Stomach (tissue), 9 donors: ENCODE results near the gene NTM. TPM values are rescaled to one million over a fixed set of nuclear protein-coding genes. Genes with fewer than 3 reads are reported as not detected.
A peak's percentile ranks its signal among the peaks of the same experiment; 100 is the strongest.

Experiments used
- DNase-seq, 2 donors: peaks; one replicate each; pipeline versions ENCODE4 v3.0.0 to v3.0.0-alpha.2; 2013 to 2019
- H3K27ac ChIP-seq, 5 donors: fragments of 200-600 bp in 4 of 5; sonication (generic) in 4 of 5; one replicate each; pipeline ENCODE4 v1.5.1; 2013 to 2019; ENCODE audit warnings: mild to moderate bottlenecking in 1 of 5, moderate library complexity in 1 of 5
- H3K27me3 ChIP-seq, 3 donors: fragments of 200-600 bp; sonication (generic); one replicate each; pipeline ENCODE4 v1.5.1; 2017 to 2019; ENCODE audit warnings: mixed run types in 1 of 3
- H3K36me3 ChIP-seq, 4 donors: fragments of 200-600 bp; sonication (generic); 1 replicate in 3 of 4; 2 replicates in 1 of 4; pipeline ENCODE4 v1.5.1; 2016 to 2019
- H3K4me1 ChIP-seq, 4 donors: fragments of 200-600 bp; sonication (generic); one replicate each; pipeline ENCODE4 v1.5.1; 2016 to 2019
- H3K4me3 ChIP-seq, 4 donors: fragments of 200-600 bp; sonication (generic) in 3 of 4; one replicate each; pipeline ENCODE4 v1.5.1; 2016 to 2019; ENCODE audit warnings: mild to moderate bottlenecking in 1 of 4
- H3K9me3 ChIP-seq, 4 donors: fragments of 200-600 bp; sonication (generic); one replicate each; pipeline ENCODE4 v1.5.1; 2016 to 2019
- EP300 ChIP-seq: sonication (generic); formaldehyde crosslinking; IDR thresholded peaks from one replicate; pipeline ENCODE4 v1.6.1; 2017; ENCODE audit warnings: antibody characterized with exemption
- POLR2A ChIP-seq, 4 donors: fragments of 450-650 bp; IDR thresholded peaks; one replicate each; pipeline ENCODE4 v1.6.1; 2016; ENCODE audit warnings: antibody characterized with exemption in 4 of 4, control low read depth in 2 of 4, mild to moderate bottlenecking in 1 of 4, moderate library complexity in 1 of 4
- POLR2AphosphoS5 ChIP-seq, 3 donors: sonication (generic); formaldehyde crosslinking; IDR thresholded peaks; one replicate each; pipeline ENCODE4 v1.6.1; 2016; ENCODE audit warnings: antibody characterized with exemption in 3 of 3
- WGBS, 5 donors: extraction: QIAGEN DNeasy Blood & Tissue Kit in 3 of 5; methylation state at CpG; one replicate each; pipeline versions ENCODE4 v1.1.5 to v1.1.7; 2013 to 2018; 5-methylcytosine and 5-hydroxymethylcytosine counted together
- intact Hi-C: fragments of 100-400 bp; cut with DNase I; formaldehyde crosslinking; loops from one replicate; pipeline ENCODE4 v1.15.1; 2023; ENCODE audit warnings: low total_unique reads
- polyA plus RNA-seq, 3 donors: library from polyadenylated mRNA; stranded (reverse); fragments of 200-250 nt; gene quantifications; one replicate each; pipeline ENCODE4 v1.2.3, GENCODE V29; 2013
- total RNA-seq, 5 donors: library from RNA; depleted of rRNA; stranded (reverse); fragments of >200 nt; gene quantifications; one replicate each; pipeline versions ENCODE4 v1.1.0 to v1.2.3, GENCODE V29; 2014 to 2016
- TF ChIP-seq, protein P1 (sequence below), 7 experiments: fragments of 450-650 bp in 4 of 7; fragments of 200-600 bp in 3 of 7; sonication (generic) in 3 of 7; IDR thresholded peaks; one replicate each; pipeline ENCODE4 v1.5.1; 2016 to 2019; ENCODE audit warnings: antibody characterized with exemption in 7 of 7, control low read depth in 2 of 7, mild to moderate bottlenecking in 1 of 7
- donor health status: healthy with polysubstance abuse.
- donor health status: Bipolar disorder and iron deficiency.
- donor health status: healthy.

The NTM gene
- total and polyA plus RNA-seq, 8 donors = 0.50 to 8.4 (median 1.3) TPM; not detected in 3

DNA sequence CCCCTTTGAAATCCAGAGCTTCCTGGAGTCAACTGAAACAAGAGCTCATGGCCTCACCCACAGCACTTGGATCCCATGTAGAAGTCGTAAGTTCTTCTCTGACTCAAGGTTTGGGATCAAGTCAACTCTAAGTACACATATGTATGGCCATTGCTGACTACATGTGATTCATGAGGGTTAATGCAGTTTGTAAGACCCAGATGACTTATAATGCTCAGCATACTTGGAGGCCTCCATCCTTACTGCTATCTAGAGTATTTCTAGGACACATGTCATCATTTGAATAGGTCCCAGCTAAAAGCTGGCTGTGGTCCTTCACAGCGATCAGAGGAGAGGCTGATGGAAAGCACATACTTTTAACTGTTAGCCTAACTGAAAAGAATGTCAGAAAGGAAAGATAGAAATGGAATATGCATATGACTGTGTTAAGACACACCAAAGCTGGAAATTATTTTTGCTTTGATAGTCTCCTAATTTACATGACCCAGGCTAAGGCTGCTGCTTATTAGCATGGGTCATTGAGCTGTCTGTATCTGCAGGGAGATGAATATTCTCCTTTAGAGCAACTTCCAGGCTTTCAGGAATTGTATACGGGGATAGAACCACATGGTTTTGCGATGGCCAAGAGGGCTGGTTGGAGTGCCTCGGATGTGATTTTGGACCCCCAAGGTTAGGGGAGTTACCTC lies 76.3 kb downstream of the NTM start:
- Histone ChIP-seq H3K27ac (no peak overlapping the region), H3K4me1 (no peaks in the 10 kb centered on the region), H3K4me3 (no peak overlapping the region), H3K36me3 (no peaks in the 10 kb centered on the region), H3K27me3 (no peaks in the 10 kb centered on the region), H3K9me3 (no peaks in the 10 kb centered on the region)
- 76 to 86% (median 85%) methylated on average over 5 of the region's 5 CpGs for WGBS, 5 donors
- DNase-seq = peak in 1 of 2 donors; percentile 26
- intact Hi-C loops = no loop called here
- no peak for TF ChIP-seq POLR2AphosphoS5 (IDR thresholded peaks at IDR 0.05)
- TF ChIP-seq POLR2A (IDR thresholded peaks at IDR 0.05) = no peak
- no peak for TF ChIP-seq EP300
- TF ChIP-seq, protein P1, sequence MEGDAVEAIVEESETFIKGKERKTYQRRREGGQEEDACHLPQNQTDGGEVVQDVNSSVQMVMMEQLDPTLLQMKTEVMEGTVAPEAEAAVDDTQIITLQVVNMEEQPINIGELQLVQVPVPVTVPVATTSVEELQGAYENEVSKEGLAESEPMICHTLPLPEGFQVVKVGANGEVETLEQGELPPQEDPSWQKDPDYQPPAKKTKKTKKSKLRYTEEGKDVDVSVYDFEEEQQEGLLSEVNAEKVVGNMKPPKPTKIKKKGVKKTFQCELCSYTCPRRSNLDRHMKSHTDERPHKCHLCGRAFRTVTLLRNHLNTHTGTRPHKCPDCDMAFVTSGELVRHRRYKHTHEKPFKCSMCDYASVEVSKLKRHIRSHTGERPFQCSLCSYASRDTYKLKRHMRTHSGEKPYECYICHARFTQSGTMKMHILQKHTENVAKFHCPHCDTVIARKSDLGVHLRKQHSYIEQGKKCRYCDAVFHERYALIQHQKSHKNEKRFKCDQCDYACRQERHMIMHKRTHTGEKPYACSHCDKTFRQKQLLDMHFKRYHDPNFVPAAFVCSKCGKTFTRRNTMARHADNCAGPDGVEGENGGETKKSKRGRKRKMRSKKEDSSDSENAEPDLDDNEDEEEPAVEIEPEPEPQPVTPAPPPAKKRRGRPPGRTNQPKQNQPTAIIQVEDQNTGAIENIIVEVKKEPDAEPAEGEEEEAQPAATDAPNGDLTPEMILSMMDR (IDR thresholded peaks at IDR 0.05) = no peak

DNA sequence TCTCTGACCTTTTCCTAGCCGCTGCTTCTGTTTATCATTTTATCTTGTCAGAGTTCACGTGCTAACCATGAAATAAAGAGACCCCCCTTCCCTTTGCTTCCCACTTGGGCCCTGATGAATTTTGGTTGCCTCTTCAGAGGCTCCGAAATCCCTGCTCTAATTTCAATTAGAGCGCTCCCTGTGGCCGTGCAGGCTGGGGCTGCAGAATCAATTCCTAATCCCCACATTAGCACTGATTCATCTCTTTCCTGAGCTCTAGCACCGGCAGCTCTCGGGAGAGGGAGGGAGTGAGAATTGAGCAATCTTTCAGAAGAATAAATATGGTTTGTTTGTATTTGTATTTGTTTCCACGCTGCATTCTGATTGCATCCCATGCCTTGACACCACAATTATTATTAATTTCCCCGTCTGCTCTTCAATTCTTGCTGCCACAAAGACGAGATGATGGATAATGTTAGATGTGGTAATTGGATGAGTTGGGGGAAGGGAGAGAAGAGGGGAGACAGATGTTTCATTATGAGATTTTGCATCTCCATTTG lies 76.9 kb downstream of the NTM start:
- intact Hi-C loops = no loop called here
- H3K27ac ChIP-seq = no peak overlapping the region
- 55 to 68% (median 57%) methylated on average over 10 of the region's 10 CpGs for WGBS, 5 donors
- no peaks in the 10 kb centered on the region for H3K4me1 ChIP-seq
- H3K27me3 ChIP-seq = no peaks in the 10 kb centered on the region
- DNase-seq = no peak
- TF ChIP-seq POLR2A (IDR thresholded peaks at IDR 0.05) (no peak), POLR2AphosphoS5 (IDR thresholded peaks at IDR 0.05) (no peak), EP300 (no peak)
- TF ChIP-seq, protein P1 (IDR thresholded peaks at IDR 0.05) = no peak
- H3K4me3 ChIP-seq = no peak overlapping the region
- no peaks in the 10 kb centered on the region for H3K36me3 ChIP-seq
- no peaks in the 10 kb centered on the region for H3K9me3 ChIP-seq

DNA sequence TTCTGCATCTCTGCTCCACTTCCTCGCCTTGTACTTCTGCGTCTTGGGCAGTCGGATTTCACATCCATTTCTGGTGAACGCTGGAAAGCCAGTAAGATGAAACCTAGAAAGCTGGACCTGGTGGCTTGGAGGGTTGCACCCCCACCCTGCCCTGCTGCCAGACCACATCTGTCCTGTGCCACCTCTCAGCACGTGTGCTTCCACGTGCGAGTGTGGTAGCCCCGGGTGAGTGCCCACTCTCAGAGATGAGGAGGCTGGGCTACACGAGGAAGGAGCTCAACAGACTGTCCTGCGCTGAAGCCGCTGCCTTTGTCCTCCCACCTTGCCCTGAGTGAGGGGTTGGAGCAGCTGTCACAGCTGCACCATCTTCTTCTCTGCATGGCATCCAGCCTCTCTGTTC lies 77.5 kb downstream of the NTM start:
- intact Hi-C loops = no loop called here
- H3K27ac ChIP-seq = no peak overlapping the region
- H3K4me1 ChIP-seq = no peaks in the 10 kb centered on the region
- 82 to 92% (median 88%) methylated on average over 11 of the region's 11 CpGs for WGBS, 5 donors
- H3K4me3 ChIP-seq = no peak overlapping the region
- H3K9me3 ChIP-seq = no peaks in the 10 kb centered on the region
- no peaks in the 10 kb centered on the region for H3K36me3 ChIP-seq
- no peak for DNase-seq
- no peaks in the 10 kb centered on the region for H3K27me3 ChIP-seq
- TF ChIP-seq POLR2A (IDR thresholded peaks at IDR 0.05) (no peak), POLR2AphosphoS5 (IDR thresholded peaks at IDR 0.05) (no peak), EP300 (no peak)
- TF ChIP-seq, protein P1 (IDR thresholded peaks at IDR 0.05) = no peak

DNA sequence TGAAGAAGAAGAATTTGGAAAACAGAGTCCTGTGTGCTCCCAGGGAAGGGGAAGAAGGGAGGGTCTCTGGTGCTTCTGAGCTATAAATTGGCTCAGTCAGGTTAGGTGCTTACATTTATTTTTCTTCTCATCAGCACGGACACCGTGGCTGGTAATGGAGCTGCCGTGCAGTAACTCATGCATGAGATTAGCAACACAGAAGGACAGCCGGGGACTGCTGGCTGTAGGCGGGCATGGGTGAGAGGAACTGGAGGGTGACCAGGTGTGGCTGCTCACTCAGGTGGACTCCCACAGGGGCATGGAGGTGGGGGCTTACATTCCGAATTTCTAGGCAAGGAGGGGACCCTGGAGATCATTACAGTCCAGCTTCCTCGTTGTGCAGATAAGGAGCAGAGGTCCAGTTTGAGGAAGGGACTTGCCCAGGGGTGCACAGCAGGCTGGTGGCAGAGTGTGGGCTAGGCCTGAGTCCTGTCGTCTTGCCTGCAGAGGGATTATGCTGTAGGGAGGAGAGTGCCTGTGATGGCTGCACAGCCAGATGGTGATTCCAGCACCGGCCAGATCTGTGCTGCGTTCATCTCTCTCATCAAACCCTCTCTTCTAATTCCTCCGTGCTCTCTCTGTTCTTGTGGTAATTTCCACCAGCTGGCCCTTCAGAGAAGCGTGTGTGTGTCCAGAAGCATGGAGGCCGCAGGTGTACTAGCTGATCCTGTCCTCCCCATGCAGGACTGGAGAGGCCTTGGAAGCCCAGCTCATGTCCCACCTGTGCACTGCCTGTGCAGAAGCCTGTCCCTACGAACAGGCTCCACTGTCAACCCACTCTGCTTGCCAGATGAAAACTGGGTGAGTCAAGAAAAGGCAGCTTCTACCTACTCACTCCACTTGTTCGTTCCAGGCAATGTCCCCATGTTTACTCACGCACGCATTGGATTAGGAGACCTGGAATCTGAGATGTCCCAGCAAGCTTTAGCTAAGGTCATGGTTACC lies 78.9 kb downstream of the NTM start:
- H3K9me3 ChIP-seq = no peaks in the 10 kb centered on the region
- DNase-seq = no peak
- no peaks in the 10 kb centered on the region for H3K27me3 ChIP-seq
- no peaks in the 10 kb centered on the region for H3K36me3 ChIP-seq
- no peaks in the 10 kb centered on the region for H3K4me1 ChIP-seq
- WGBS, 5 donors = 75 to 81% (median 78%) methylated on average over 16 to 17 of the region's 17 CpGs
- TF ChIP-seq POLR2A (IDR thresholded peaks at IDR 0.05) (no peak), POLR2AphosphoS5 (IDR thresholded peaks at IDR 0.05) (no peak), EP300 (no peak)
- TF ChIP-seq, protein P1 (IDR thresholded peaks at IDR 0.05) = no peak
- intact Hi-C loops = no loop called here
- H3K4me3 ChIP-seq = no peak overlapping the region
- H3K27ac ChIP-seq = no peak overlapping the region
